Measurements from ENCODE around the gene WWOX. TPM values are rescaled to one million over a fixed set of nuclear protein-coding genes. Genes with fewer than 3 reads are reported as not detected.

The WWOX gene
- total and polyA plus RNA-seq, 2 of the 13 experiments (the other 11 are each of a cell fraction or from before 2014, with no cell fraction given): 9.1 to 37.4 TPM

DNA sequence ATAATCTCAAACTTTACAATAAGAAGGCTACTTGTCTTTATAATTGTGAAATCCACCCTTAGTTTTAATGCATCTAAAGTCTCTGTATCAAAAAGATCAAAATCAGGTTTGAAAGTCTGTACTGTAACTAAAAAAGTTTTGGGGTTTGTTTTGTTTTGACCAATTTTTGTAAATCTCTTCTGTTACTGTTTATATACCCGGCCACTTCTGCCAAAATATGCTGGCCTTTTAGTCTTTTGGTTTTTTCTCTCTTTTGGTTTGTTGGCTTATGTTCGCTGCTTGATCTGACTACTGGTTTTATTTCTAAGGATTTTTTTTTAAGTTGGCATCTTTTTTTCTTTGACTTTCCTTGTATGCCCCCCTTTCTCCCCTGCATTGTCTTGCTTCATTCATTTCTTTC lies 845.9 kb downstream of the WWOX start (continued):
- TF ChIP-seq, protein P1, sequence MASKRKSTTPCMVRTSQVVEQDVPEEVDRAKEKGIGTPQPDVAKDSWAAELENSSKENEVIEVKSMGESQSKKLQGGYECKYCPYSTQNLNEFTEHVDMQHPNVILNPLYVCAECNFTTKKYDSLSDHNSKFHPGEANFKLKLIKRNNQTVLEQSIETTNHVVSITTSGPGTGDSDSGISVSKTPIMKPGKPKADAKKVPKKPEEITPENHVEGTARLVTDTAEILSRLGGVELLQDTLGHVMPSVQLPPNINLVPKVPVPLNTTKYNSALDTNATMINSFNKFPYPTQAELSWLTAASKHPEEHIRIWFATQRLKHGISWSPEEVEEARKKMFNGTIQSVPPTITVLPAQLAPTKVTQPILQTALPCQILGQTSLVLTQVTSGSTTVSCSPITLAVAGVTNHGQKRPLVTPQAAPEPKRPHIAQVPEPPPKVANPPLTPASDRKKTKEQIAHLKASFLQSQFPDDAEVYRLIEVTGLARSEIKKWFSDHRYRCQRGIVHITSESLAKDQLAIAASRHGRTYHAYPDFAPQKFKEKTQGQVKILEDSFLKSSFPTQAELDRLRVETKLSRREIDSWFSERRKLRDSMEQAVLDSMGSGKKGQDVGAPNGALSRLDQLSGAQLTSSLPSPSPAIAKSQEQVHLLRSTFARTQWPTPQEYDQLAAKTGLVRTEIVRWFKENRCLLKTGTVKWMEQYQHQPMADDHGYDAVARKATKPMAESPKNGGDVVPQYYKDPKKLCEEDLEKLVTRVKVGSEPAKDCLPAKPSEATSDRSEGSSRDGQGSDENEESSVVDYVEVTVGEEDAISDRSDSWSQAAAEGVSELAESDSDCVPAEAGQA (IDR thresholded peaks at IDR 0.05; ENCODE audit: low read depth): no peak
- TF ChIP-seq, protein P1 (CRISPR knock-in tag; IDR thresholded peaks at IDR 0.05; ENCODE audit: borderline replicate concordance): no peak
- TF ChIP-seq, protein P2, sequence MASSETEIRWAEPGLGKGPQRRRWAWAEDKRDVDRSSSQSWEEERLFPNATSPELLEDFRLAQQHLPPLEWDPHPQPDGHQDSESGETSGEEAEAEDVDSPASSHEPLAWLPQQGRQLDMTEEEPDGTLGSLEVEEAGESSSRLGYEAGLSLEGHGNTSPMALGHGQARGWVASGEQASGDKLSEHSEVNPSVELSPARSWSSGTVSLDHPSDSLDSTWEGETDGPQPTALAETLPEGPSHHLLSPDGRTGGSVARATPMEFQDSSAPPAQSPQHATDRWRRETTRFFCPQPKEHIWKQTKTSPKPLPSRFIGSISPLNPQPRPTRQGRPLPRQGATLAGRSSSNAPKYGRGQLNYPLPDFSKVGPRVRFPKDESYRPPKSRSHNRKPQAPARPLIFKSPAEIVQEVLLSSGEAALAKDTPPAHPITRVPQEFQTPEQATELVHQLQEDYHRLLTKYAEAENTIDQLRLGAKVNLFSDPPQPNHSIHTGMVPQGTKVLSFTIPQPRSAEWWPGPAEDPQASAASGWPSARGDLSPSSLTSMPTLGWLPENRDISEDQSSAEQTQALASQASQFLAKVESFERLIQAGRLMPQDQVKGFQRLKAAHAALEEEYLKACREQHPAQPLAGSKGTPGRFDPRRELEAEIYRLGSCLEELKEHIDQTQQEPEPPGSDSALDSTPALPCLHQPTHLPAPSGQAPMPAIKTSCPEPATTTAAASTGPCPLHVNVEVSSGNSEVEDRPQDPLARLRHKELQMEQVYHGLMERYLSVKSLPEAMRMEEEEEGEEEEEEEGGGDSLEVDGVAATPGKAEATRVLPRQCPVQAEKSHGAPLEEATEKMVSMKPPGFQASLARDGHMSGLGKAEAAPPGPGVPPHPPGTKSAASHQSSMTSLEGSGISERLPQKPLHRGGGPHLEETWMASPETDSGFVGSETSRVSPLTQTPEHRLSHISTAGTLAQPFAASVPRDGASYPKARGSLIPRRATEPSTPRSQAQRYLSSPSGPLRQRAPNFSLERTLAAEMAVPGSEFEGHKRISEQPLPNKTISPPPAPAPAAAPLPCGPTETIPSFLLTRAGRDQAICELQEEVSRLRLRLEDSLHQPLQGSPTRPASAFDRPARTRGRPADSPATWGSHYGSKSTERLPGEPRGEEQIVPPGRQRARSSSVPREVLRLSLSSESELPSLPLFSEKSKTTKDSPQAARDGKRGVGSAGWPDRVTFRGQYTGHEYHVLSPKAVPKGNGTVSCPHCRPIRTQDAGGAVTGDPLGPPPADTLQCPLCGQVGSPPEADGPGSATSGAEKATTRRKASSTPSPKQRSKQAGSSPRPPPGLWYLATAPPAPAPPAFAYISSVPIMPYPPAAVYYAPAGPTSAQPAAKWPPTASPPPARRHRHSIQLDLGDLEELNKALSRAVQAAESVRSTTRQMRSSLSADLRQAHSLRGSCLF (CRISPR knock-in tag; IDR thresholded peaks at IDR 0.05; ENCODE audit: borderline replicate concordance): no peak
